ENCODE results near the gene IL17REL. TPM values are rescaled to one million over a fixed set of nuclear protein-coding genes. Genes with fewer than 3 reads are reported as not detected.
A peak's percentile ranks its signal among the peaks of the same experiment; 100 is the strongest.

Gene IL17REL
- total RNA-seq, 4 donors from 2014 or later, result not detected

GRCh38 chr22:49960159-49961004 lies 52.2 kb downstream of the IL17REL start, which contains the start of gene PIM3:
Gene PIM3, plus strand, starts transcription at chr22:49960772. Its CDS starts 176 bp downstream, at chr22:49960948.
- DNase-seq (ENCODE audit: low spot score in 2 of 2), result peak; percentile 86 to 88
- H3K4me1 ChIP-seq, result peaks cover 0 to 61% (median 40%) of the 10 kb centered on the region in 4 donors
- 0 to 1% methylated on average over 37 to 60 of the region's 137 CpGs for WGBS, 2 donors

GRCh38 chr22:49959782-49960158 lies 52.8 kb downstream of the IL17REL start:
- peaks cover 0 to 61% (median 35%) of the 10 kb centered on the region in 4 donors for H3K4me1 ChIP-seq
- H3K27ac ChIP-seq, result peak overlapping the region; percentile 86 to 95 (median 92)

More at GRCh38 chr22:49960159-49961004, 52.2 kb downstream of the IL17REL start, which contains the start of gene PIM3:
- Histone ChIP-seq H3K9me3 (no peaks in the 10 kb centered on the region), H3K27me3 (no peaks in the 10 kb centered on the region), H3K4me3 (peak within 1 kb of the TSS; percentile 86 to 92 (median 89)), H3K27ac (peak within 1 kb of the TSS; percentile 86 to 95 (median 92)), H3K36me3 (peaks cover 3 to 41% (median 23%) of the 10 kb centered on the region in 3 donors)
- TF ChIP-seq CTCF (IDR thresholded peaks at IDR 0.05) (peak in 2 of 5 experiments; percentile 35 to 36), EP300 (IDR thresholded peaks at IDR 0.05) (peak; percentile 26 to 70), POLR2A (IDR thresholded peaks at IDR 0.05) (peak; percentile 89 to 90)

GRCh38 chr22:49958931-49959781 lies 53.4 kb downstream of the IL17REL start:
- peak overlapping the region; percentile 86 to 95 (median 92) for H3K27ac ChIP-seq

More at GRCh38 chr22:49959782-49960158, 52.8 kb downstream of the IL17REL start:
- 7 to 9% methylated on average over 17 of the region's 21 CpGs for WGBS, 2 donors
- H3K9me3 ChIP-seq, result no peaks in the 10 kb centered on the region
- H3K36me3 ChIP-seq, result peaks cover 3 to 36% (median 23%) of the 10 kb centered on the region in 3 donors
- no peaks in the 10 kb centered on the region for H3K27me3 ChIP-seq
- no peak for DNase-seq (ENCODE audit: low spot score in 2 of 2)
- peak overlapping the region; percentile 38 to 92 (median 86) for H3K4me3 ChIP-seq
- TF ChIP-seq CTCF (IDR thresholded peaks at IDR 0.05) (peak in 1 of 5 experiments; percentile 20), EP300 (IDR thresholded peaks at IDR 0.05) (no peak)

GRCh38 chr22:49958366-49958921 lies 54.1 kb downstream of the IL17REL start:
- no peak for DNase-seq (ENCODE audit: low spot score in 2 of 2)

More at GRCh38 chr22:49958931-49959781, 53.4 kb downstream of the IL17REL start:
- Histone ChIP-seq H3K9me3 (no peaks in the 10 kb centered on the region), H3K4me3 (peak overlapping the region; percentile 38 to 92 (median 86)), H3K36me3 (peaks cover 3 to 29% (median 23%) of the 10 kb centered on the region in 3 donors), H3K4me1 (peaks cover 0 to 61% (median 33%) of the 10 kb centered on the region in 4 donors), H3K27me3 (no peaks in the 10 kb centered on the region)
- TF ChIP-seq POLR2A (IDR thresholded peaks at IDR 0.05), result no peak
- no peak for TF ChIP-seq CTCF (IDR thresholded peaks at IDR 0.05)
- TF ChIP-seq EP300 (IDR thresholded peaks at IDR 0.05), result no peak
- DNase-seq (ENCODE audit: low spot score in 2 of 2), result no peak
- WGBS, 2 donors, result 73 to 82% methylated on average over 22 to 28 of the region's 29 CpGs

More at GRCh38 chr22:49958366-49958921, 54.1 kb downstream of the IL17REL start:
- no peak overlapping the region for H3K4me3 ChIP-seq
- H3K27me3 ChIP-seq, result no peaks in the 10 kb centered on the region
- H3K36me3 ChIP-seq, result peaks cover 3 to 22% (median 16%) of the 10 kb centered on the region in 3 donors
- H3K4me1 ChIP-seq, result peaks cover 0 to 61% (median 29%) of the 10 kb centered on the region in 4 donors
- peak overlapping the region in 2 of 4 donors; percentile 34 to 95 for H3K27ac ChIP-seq
- H3K9me3 ChIP-seq, result no peaks in the 10 kb centered on the region
- WGBS, 2 donors, result 83 to 88% methylated on average over 12 to 14 of the region's 16 CpGs
- TF ChIP-seq EP300 (IDR thresholded peaks at IDR 0.05), result no peak
- TF ChIP-seq CTCF (IDR thresholded peaks at IDR 0.05), result no peak
- TF ChIP-seq POLR2A (IDR thresholded peaks at IDR 0.05), result no peak

Measured in tibial nerve (tissue), 4 donors.